Right atrium auricular region (tissue), 2 donors: ENCODE measurements around the gene ECT2L. TPM values are rescaled to one million over a fixed set of nuclear protein-coding genes. Genes with fewer than 3 reads are reported as not detected.

Source experiments
- DNase-seq: peaks from one replicate; pipeline ENCODE4 v3.0.0-alpha.2; 2019; ENCODE audit warnings: low spot score
- H3K27ac ChIP-seq, 2 donors: fragments of 200-600 bp; sonication (generic); 1 replicate in 1 of 2; 2 replicates in 1 of 2; pipeline ENCODE4 v1.5.1; 2016 to 2019
- H3K27me3 ChIP-seq, 2 donors: fragments of 200-600 bp; sonication (generic); one replicate each; pipeline versions ENCODE4 v1.5.1 to v1.6.0; 2017 to 2019
- H3K36me3 ChIP-seq: fragments of 200-600 bp; sonication (generic); one replicate; pipeline ENCODE4 v1.5.1; 2016
- H3K4me1 ChIP-seq, 2 donors: fragments of 200-600 bp; sonication (generic); one replicate each; pipeline versions ENCODE4 v1.5.1 to v1.6.0; 2017 to 2019
- H3K4me3 ChIP-seq, 2 donors: fragments of 200-600 bp; sonication (generic); 1 replicate in 1 of 2; 2 replicates in 1 of 2; pipeline ENCODE4 v1.5.1; 2017 to 2019; ENCODE audit warnings: mild to moderate bottlenecking in 1 of 2, moderate library complexity in 1 of 2
- H3K9me3 ChIP-seq, 2 donors: fragments of 200-600 bp; sonication (generic); one replicate each; pipeline ENCODE4 v1.5.1; 2019
- total RNA-seq, 2 donors: library from RNA; depleted of rRNA; stranded (reverse); fragments of >200 nt; gene quantifications; one replicate each; pipeline ENCODE4 v1.1.0, GENCODE V29; 2016
- TF ChIP-seq, protein P1 (sequence below), 2 donors: fragments of 200-600 bp; sonication (generic); IDR thresholded peaks; one replicate each; pipeline ENCODE4 v1.5.1; 2019; ENCODE audit warnings: antibody characterized with exemption in 2 of 2

Gene ECT2L
- total RNA-seq, 2 donors from 2014 or later: 1.1 to 3.5 TPM

DNA sequence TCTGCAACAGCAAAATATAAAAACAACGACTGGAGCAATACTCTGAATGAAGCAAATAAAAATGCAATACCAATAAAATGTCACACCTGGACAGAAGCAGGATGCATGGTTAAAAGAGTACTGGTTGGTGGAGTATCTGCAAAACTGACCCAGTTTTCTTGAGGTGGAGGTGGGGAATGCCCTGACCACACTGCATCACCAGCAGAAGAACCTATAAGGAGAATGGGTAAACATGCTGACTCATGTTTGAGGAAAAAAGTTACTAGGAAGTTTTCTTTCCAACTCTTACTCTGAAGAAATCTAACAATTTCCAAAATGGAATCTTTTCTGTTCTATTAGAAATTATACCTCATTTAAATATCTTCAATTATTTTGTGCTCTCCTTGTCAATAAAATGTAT lies 148.5 kb downstream of the ECT2L start:
- no peaks in the 10 kb centered on the region for H3K4me1 ChIP-seq
- no peaks in the 10 kb centered on the region for H3K9me3 ChIP-seq
- DNase-seq: no peak
- TF ChIP-seq, protein P1, sequence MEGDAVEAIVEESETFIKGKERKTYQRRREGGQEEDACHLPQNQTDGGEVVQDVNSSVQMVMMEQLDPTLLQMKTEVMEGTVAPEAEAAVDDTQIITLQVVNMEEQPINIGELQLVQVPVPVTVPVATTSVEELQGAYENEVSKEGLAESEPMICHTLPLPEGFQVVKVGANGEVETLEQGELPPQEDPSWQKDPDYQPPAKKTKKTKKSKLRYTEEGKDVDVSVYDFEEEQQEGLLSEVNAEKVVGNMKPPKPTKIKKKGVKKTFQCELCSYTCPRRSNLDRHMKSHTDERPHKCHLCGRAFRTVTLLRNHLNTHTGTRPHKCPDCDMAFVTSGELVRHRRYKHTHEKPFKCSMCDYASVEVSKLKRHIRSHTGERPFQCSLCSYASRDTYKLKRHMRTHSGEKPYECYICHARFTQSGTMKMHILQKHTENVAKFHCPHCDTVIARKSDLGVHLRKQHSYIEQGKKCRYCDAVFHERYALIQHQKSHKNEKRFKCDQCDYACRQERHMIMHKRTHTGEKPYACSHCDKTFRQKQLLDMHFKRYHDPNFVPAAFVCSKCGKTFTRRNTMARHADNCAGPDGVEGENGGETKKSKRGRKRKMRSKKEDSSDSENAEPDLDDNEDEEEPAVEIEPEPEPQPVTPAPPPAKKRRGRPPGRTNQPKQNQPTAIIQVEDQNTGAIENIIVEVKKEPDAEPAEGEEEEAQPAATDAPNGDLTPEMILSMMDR (IDR thresholded peaks at IDR 0.05): no peak
- H3K27me3 ChIP-seq: no peaks in the 10 kb centered on the region
- H3K27ac ChIP-seq: no peak overlapping the region
- H3K36me3 ChIP-seq: peaks cover 23% of the 10 kb centered on the region
- H3K4me3 ChIP-seq: no peak overlapping the region

DNA sequence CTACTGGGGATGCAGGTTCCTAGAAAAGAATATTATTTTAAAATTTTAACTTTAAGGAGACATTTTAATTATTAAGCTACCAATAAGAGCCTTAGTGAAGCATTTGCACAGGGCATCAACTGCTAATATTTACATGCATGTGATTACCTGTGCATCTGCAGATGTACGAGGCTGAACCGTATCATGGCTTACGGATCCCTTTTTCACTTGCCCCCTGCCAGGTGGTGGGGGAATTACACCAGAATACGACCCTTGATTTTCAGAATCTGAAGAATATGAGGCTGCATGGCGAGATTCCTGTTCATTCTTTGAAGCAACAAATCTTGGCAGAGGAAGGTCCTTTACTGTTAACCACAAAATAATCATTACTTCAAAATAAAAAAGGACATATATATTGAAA lies 149.5 kb downstream of the ECT2L start:
- TF ChIP-seq, protein P1 (IDR thresholded peaks at IDR 0.05): no peak
- DNase-seq: no peak
- Histone ChIP-seq H3K9me3 (no peaks in the 10 kb centered on the region), H3K4me3 (no peak overlapping the region), H3K4me1 (no peaks in the 10 kb centered on the region), H3K27me3 (no peaks in the 10 kb centered on the region), H3K27ac (no peak overlapping the region), H3K36me3 (peaks cover 23% of the 10 kb centered on the region)

DNA sequence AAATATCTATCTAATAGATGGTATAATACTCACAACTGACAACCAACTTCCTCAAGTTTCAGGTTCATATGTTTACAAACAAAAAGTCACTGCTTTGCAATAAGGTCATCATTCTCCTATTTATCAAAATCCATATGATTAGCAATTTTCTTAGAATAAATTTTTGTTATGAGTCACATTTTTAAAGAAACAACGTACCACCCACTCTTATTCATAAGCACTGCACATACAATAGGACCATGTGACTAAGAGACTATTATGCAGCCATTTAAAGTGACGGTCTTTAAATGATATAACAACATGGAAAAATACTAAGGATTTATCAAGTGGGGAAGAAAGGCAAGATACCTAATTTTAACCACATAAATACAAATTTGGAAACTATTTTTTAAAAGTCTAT lies 152.1 kb downstream of the ECT2L start:
- Histone ChIP-seq H3K27ac (no peak overlapping the region), H3K9me3 (no peaks in the 10 kb centered on the region), H3K36me3 (peaks cover 15% of the 10 kb centered on the region), H3K4me3 (no peak overlapping the region), H3K4me1 (no peaks in the 10 kb centered on the region), H3K27me3 (no peaks in the 10 kb centered on the region)
- TF ChIP-seq, protein P1 (IDR thresholded peaks at IDR 0.05): no peak
- DNase-seq: no peak

DNA sequence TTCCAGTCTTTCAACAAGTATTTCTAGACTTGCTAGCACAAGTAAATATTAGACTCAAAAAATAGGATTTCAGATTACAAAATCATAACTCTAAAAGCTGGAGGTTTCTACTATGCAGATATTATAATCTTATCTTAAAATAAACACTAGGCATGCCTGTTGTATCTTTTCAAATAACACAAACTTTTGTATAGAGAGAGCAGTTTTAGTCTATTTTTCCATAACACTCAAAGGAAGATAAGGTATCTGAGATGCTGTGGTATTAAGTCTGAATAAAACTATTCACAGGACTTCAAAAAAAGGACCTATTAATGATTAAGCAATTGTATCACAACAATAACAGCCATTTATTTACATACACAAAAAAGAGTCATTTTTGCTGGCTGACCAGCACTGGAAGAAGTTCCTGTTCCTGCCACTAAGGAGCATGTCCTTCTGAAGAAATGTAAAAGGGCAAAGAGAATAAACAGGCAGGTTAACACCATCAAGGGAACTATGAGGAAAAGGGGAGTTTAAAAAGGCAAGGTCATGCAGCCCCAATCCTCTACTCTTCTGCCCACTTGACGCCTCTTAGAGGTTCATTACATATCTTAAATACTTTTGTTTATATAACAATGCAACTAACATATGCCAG lies 152.8 kb downstream of the ECT2L start:
- Histone ChIP-seq H3K27ac (no peak overlapping the region), H3K4me1 (no peaks in the 10 kb centered on the region), H3K27me3 (no peaks in the 10 kb centered on the region), H3K4me3 (no peak overlapping the region), H3K9me3 (no peaks in the 10 kb centered on the region), H3K36me3 (peaks cover 8% of the 10 kb centered on the region)
- no peak for DNase-seq
- TF ChIP-seq, protein P1 (IDR thresholded peaks at IDR 0.05): no peak

DNA sequence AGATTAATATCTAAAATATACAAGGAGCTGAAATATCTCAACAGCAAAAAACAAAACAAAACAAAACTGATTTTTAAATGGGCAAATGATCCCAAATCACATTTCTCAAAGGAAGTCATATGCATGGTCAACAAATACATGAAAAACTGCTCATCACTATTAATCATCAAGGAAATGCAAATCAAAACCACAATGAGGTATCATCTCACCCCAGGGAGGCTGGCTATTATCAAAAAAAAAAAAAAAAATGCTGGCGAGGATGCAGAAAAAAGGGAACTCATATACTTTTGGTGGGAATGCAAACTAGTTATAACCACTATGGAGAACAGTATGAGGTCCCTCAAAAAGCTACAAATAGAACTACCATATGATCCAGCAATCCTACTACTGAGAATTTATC lies 157.6 kb downstream of the ECT2L start:
- Histone ChIP-seq H3K27me3 (no peaks in the 10 kb centered on the region), H3K4me1 (peaks cover 0 to 16% of the 10 kb centered on the region in 2 donors)

More for the DNA sequence above, 157.6 kb downstream of the ECT2L start:
- no peak overlapping the region for H3K4me3 ChIP-seq
- no peaks in the 10 kb centered on the region for H3K36me3 ChIP-seq
- TF ChIP-seq, protein P1 (IDR thresholded peaks at IDR 0.05): no peak
- no peak overlapping the region for H3K27ac ChIP-seq
- no peaks in the 10 kb centered on the region for H3K9me3 ChIP-seq
- DNase-seq: no peak

Other genes with a start within 250 kb of the ECT2L start
- 10 to 100 TPM in 1 of 2 donors, 1 to 10 TPM in 1; 8.7 to 11.0 TPM for gene CCDC28A, start 22.3 kb upstream of the ECT2L start, total RNA-seq
- 10 to 100 TPM; 29.7 to 35.2 TPM for gene REPS1, start 192.2 kb downstream of the ECT2L start, total RNA-seq
- gene ABRACL, start 232.7 kb downstream of the ECT2L start, total RNA-seq: 10 to 100 TPM in 1 of 2 donors, 1 to 10 TPM in 1; 8.0 to 10.2 TPM